HG02981 (cell line): Measurements from ENCODE around the gene COX4I1.
"Not testable (repeated sequence)": the region's sequence is repeated elsewhere in the genome, so short reads cannot be mapped to it uniquely, and the experiment has no call there.

Experiments
- ATAC-seq: cut with Tn5 transposase; IDR thresholded peaks from one replicate; pipeline ENCODE4 v1.9.1; 2021; ENCODE audit warnings: mild to moderate bottlenecking, moderate library complexity; ENCODE audit not compliant: unreplicated experiment

The COX4I1 gene

GRCh38 chr16:85821390-85822135 lies 22.1 kb downstream of the COX4I1 start:
- ATAC-seq: no peak

GRCh38 chr16:85822145-85822544 lies 22.6 kb downstream of the COX4I1 start:
- ATAC-seq: no peak

GRCh38 chr16:85823328-85823920 lies 23.9 kb downstream of the COX4I1 start:
- ATAC-seq: no peak

- no peak for ATAC-seq
Observed at GRCh38 chr16:85824161-85825135, 25.0 kb downstream of the COX4I1 start.

- no peak for ATAC-seq
Observed at GRCh38 chr16:85825326-85825725, 25.8 kb downstream of the COX4I1 start.

GRCh38 chr16:85826686-85827247 lies 27.3 kb downstream of the COX4I1 start:
- ATAC-seq: no peak

GRCh38 chr16:85828166-85828565 lies 28.7 kb downstream of the COX4I1 start:
- ATAC-seq: no peak

- no peak for ATAC-seq
Observed at GRCh38 chr16:85829171-85829719, 29.8 kb downstream of the COX4I1 start.

- no peak for ATAC-seq
Observed at GRCh38 chr16:85829751-85830445, 30.4 kb downstream of the COX4I1 start.

GRCh38 chr16:85830821-85831220 lies 31.3 kb downstream of the COX4I1 start:
- no peak for ATAC-seq

- no peak for ATAC-seq
Observed at GRCh38 chr16:85832570-85833218, 33.2 kb downstream of the COX4I1 start.

- no peak for ATAC-seq
Observed at GRCh38 chr16:85833219-85833920, 33.9 kb downstream of the COX4I1 start.

- ATAC-seq: no peak
Observed at GRCh38 chr16:85834741-85835140, 35.2 kb downstream of the COX4I1 start.

- no peak for ATAC-seq
Observed at GRCh38 chr16:85835227-85835751, 35.8 kb downstream of the COX4I1 start.

GRCh38 chr16:85835956-85836705 lies 36.6 kb downstream of the COX4I1 start:
- ATAC-seq: no peak

GRCh38 chr16:85836706-85837582 lies 37.4 kb downstream of the COX4I1 start:
- no peak for ATAC-seq

- ATAC-seq: not testable (repeated sequence)
Observed at GRCh38 chr16:85837654-85838053, 38.2 kb downstream of the COX4I1 start.
